ENCODE results near the gene RHOV.

- TF ChIP-seq CTCF (conservative IDR thresholded peaks at IDR 0.05; ENCODE audit: low read depth, low read length) (no peak), RAD21 (IDR thresholded peaks at IDR 0.05; ENCODE audit: low read length) (no peak), ELK1 (IDR thresholded peaks at IDR 0.05; ENCODE audit: borderline replicate concordance, low read depth, low read length) (no peak), POLR2A (IDR thresholded peaks at IDR 0.05; ENCODE audit: low read depth, low read length) (no peak), SMC3 (IDR thresholded peaks at IDR 0.05; ENCODE audit: low read depth, low read length) (no peak), MAFK (IDR thresholded peaks at IDR 0.05; ENCODE audit: low read depth, low read length) (no peak), RCOR1 (IDR thresholded peaks at IDR 0.05; ENCODE audit: insufficient replicate concordance, low read length) (no peak)
Measured at GRCh38 chr15:40847223-40847961, 26.6 kb downstream of the RHOV start.

Measured in IMR-90 (cell line).